Vagina (tissue), 2 donors: ENCODE measurements around the gene ZFYVE26.

Source experiments
- CTCF ChIP-seq, 3 experiments: fragments of 450-650 bp in 2 of 3; fragments of 200-600 bp in 1 of 3; sonication (generic) in 1 of 3; IDR thresholded peaks; one replicate each; pipeline ENCODE4 v1.5.1; 2017 to 2019; ENCODE audit warnings: antibody characterized with exemption in 3 of 3, mild to moderate bottlenecking in 2 of 3, moderate library complexity in 2 of 3
- POLR2A ChIP-seq, 2 donors: fragments of 450-650 bp; IDR thresholded peaks; one replicate each; pipeline ENCODE4 v1.6.1; 2017; ENCODE audit warnings: antibody characterized with exemption in 2 of 2, mild to moderate bottlenecking in 2 of 2, moderate library complexity in 2 of 2
- POLR2AphosphoS5 ChIP-seq, 2 donors: sonication (generic); formaldehyde crosslinking; IDR thresholded peaks; one replicate each; pipeline ENCODE4 v1.9.0; 2017; ENCODE audit warnings: antibody characterized with exemption in 2 of 2, mild to moderate bottlenecking in 2 of 2, low read depth in 1 of 2; ENCODE audit not compliant: insufficient read depth in 1 of 2

GRCh38 chr14:67698179-67698578 is 118.2 kb downstream of the ZFYVE26 start:
- TF ChIP-seq POLR2AphosphoS5 (IDR thresholded peaks at IDR 0.05; ENCODE audit: insufficient read depth in 1 of 2, low read depth in 1 of 2) (no peak), CTCF (IDR thresholded peaks at IDR 0.05) (no peak), POLR2A (IDR thresholded peaks at IDR 0.05) (no peak)
